Measurements from ENCODE around the gene BEST2. TPM values are rescaled to one million over a fixed set of nuclear protein-coding genes. Genes with fewer than 3 reads are reported as not detected.
A peak's percentile ranks its signal among the peaks of the same experiment; 100 is the strongest.

The BEST2 gene
- total RNA-seq, 1 donor from 2014 or later = not detected

DNA sequence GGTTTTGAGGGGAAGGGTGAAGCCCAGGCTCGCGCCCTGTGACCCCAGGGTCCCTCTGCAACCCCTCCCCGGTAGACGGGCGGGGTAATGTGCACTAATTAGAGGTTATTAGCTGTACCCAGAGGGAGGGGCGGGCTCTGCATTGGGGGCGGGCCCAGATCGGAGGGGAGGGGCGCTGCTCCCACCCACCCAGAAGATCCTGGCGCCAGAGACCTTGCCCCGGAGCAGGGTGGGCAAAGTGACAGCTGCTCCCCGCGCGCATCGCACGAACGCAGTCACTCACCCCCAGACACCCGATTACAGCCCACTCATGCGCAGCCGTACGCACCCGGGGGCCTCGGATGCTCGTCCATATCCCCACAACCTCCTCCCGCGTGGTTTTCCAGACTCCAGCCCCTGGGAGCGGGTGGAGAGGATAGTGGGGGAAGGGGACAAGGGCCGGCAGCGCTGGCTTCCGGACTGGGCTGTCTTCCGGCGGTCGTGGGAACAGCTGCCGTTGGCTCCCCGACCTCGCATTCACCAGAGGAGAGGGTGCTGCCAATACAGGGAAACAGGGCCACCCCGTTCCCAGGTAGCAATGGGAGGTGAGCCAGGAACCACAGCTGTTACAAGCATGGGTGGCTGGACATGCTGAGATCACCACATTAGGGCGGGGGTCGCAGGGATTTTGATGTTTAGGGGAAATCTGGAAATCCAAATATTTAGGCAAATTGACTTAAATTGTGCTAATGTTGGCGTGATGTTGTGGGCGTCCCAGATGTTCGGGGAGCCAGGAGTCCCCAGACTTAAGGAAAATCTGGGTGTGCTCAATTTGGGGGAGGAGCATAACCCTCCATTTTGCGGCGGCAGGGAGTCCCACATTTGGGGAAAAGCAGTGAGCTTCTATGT is 26.7 kb downstream of the BEST2 start:
- Histone ChIP-seq H3K27me3 (ENCODE audit: control insufficient read depth, insufficient read depth, low read length) (no peaks in the 10 kb centered on the region), H3K36me3 (ENCODE audit: control insufficient read depth, insufficient read depth, low read length) (no peaks in the 10 kb centered on the region), H3K4me3 (ENCODE audit: low read depth, low read length) (peak overlapping the region; percentile 51)
- TF ChIP-seq, protein P1, sequence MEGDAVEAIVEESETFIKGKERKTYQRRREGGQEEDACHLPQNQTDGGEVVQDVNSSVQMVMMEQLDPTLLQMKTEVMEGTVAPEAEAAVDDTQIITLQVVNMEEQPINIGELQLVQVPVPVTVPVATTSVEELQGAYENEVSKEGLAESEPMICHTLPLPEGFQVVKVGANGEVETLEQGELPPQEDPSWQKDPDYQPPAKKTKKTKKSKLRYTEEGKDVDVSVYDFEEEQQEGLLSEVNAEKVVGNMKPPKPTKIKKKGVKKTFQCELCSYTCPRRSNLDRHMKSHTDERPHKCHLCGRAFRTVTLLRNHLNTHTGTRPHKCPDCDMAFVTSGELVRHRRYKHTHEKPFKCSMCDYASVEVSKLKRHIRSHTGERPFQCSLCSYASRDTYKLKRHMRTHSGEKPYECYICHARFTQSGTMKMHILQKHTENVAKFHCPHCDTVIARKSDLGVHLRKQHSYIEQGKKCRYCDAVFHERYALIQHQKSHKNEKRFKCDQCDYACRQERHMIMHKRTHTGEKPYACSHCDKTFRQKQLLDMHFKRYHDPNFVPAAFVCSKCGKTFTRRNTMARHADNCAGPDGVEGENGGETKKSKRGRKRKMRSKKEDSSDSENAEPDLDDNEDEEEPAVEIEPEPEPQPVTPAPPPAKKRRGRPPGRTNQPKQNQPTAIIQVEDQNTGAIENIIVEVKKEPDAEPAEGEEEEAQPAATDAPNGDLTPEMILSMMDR (IDR thresholded peaks at IDR 0.05; ENCODE audit: insufficient read depth, low read length, poor library complexity, severe bottlenecking) = no peak
- DNase-seq (ENCODE audit: low read depth) = no peak

DNA sequence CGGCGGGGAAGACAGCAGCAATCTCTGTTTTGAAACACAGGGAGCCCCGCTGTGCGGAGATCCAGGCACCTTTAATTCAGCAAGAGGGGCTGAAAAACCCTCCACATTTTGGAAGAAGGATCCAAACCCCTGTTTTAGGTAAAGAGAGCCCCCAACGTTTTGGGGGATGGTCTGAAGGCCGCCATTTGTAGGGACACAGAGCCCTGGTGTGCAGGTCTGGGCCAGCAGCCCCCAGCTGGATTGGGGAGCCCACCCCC is 27.2 kb downstream of the BEST2 start:
- Histone ChIP-seq H3K4me3 (ENCODE audit: low read depth, low read length) (no peak overlapping the region), H3K27me3 (ENCODE audit: control insufficient read depth, insufficient read depth, low read length) (no peaks in the 10 kb centered on the region), H3K36me3 (ENCODE audit: control insufficient read depth, insufficient read depth, low read length) (no peaks in the 10 kb centered on the region)
- no peak for DNase-seq (ENCODE audit: low read depth)
- TF ChIP-seq, protein P1 (IDR thresholded peaks at IDR 0.05; ENCODE audit: insufficient read depth, low read length, poor library complexity, severe bottlenecking) = no peak

DNA sequence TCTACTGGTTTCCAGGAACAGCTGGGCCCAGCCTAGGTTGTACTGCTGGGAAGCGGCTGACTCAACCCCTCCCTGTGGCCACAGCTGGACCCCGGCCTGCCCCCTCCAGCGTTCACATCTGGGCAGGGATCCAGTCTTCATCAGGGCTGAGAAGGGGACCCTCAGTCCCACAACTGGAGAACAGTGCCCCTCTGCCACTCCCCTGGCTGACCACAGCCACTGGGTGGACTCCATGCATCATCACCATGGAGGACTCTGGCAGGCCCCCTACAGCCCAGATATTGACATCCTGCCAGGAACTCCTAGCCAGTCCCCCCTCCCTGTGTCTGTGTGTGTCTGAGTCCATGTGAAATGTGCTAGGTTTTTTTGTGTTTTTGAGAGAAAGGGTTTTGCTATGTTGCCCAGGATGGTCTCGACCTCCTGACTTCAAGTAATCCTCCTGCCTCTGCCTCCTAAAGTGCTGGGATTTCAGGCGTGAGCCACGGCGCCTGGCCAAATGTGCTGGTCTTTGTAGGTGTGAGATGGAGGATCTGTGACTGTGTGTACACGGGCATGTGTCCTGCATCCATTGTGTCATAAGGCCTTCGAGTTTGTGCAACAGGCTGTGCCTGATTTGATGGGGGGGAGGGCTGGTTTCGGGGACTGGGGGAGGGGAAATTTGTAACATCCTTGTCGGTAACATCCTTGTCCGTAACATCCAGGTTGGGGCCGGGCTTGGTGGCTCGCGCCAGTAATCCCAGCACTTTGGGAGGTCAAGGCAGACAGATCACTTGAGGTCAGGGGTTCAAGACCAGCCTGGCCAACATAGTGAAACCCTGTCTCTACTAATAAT is 27.8 kb downstream of the BEST2 start:
- Histone ChIP-seq H3K36me3 (ENCODE audit: control insufficient read depth, insufficient read depth, low read length) (no peaks in the 10 kb centered on the region), H3K4me3 (ENCODE audit: low read depth, low read length) (no peak overlapping the region), H3K27me3 (ENCODE audit: control insufficient read depth, insufficient read depth, low read length) (no peaks in the 10 kb centered on the region)
- DNase-seq (ENCODE audit: low read depth) = no peak
- TF ChIP-seq, protein P1 (IDR thresholded peaks at IDR 0.05; ENCODE audit: insufficient read depth, low read length, poor library complexity, severe bottlenecking) = peak; percentile 11

DNA sequence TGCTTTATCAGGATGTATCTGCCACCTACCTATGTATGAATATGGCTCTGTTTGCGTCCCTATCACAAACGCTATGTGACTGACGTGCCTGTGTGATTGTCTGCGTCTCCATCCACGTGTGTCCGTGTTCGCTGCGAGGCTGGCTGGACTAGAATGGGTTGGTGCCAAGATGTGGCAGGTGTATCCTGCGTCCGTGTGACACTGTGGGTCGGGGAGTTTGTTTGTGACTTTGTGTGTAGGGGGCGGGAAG is 30.5 kb downstream of the BEST2 start:
- TF ChIP-seq, protein P1 (IDR thresholded peaks at IDR 0.05; ENCODE audit: insufficient read depth, low read length, poor library complexity, severe bottlenecking) = no peak
- Histone ChIP-seq H3K36me3 (ENCODE audit: control insufficient read depth, insufficient read depth, low read length) (no peaks in the 10 kb centered on the region), H3K4me3 (ENCODE audit: low read depth, low read length) (peak overlapping the region; percentile 27), H3K27me3 (ENCODE audit: control insufficient read depth, insufficient read depth, low read length) (no peaks in the 10 kb centered on the region)
- DNase-seq (ENCODE audit: low read depth) = no peak

DNA sequence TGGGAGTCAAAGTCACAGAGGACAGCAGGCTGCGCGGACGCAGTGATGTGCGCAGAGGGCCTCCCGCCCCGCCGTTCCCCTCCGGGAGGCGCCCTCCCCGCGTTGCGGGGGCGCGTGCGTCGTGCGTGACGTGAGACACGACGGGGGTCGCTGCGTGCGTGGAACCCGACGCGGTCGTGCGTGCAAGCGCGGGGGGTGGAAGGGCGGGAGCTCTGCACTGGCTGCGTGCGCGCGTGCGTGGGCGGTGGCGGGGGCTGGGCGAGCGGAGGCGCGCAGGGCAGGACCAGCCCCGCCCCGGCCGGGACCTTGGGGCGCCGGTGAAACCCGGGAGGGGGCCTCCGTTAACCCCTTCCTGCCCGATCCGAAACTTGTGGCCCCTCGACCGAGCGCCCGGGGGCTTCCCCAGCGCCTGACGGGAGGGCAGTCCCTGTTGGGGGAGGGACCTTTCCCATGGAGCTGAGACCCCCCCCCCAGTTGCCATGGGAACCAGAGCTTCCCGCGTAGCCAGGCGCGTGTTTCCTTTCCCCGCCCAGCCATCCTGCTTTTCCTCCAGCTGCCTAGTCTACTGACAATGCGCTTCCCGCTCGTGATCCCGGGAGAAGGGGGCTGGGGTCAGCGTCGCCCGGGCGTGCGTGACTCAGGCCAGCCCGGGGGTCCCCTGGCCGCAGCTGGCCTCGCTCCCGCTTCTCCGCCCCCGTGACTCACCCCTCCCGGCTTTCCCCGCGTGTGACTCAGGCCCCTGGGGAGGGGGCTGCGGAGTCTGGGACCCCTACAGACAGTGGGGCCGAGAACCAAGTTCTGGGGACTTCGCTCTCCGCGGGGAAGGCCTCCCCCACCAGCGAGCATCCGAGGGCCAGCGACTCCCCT is 31.1 kb downstream of the BEST2 start:
- TF ChIP-seq, protein P1 (IDR thresholded peaks at IDR 0.05; ENCODE audit: insufficient read depth, low read length, poor library complexity, severe bottlenecking) = no peak
- no peak for DNase-seq (ENCODE audit: low read depth)
- Histone ChIP-seq H3K36me3 (ENCODE audit: control insufficient read depth, insufficient read depth, low read length) (no peaks in the 10 kb centered on the region), H3K4me3 (ENCODE audit: low read depth, low read length) (peak overlapping the region; percentile 27), H3K27me3 (ENCODE audit: control insufficient read depth, insufficient read depth, low read length) (no peaks in the 10 kb centered on the region)

Data from kidney epithelial cell (primary cell).